Measurements from ENCODE around the gene COPA.

DNA sequence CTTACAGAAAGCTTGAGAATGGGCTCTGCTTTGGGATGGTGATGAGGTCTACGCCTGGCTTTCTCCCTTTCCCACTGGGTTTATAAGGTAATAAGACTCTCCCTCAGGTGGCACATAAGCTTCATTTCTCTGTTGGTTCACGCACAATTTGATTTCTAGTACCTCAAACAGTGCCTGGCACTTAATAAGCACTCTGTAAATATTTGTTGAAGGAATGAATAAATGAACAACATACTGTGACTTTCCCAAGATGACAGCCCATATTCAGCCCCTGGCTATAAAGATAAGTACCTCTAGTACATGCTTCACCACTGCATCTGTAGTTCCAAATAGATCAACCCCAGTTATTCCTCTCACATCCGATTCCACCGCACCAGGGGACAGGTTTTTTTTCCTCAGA lies 17.8 kb downstream of the COPA start:
- TF ChIP-seq, protein P1, sequence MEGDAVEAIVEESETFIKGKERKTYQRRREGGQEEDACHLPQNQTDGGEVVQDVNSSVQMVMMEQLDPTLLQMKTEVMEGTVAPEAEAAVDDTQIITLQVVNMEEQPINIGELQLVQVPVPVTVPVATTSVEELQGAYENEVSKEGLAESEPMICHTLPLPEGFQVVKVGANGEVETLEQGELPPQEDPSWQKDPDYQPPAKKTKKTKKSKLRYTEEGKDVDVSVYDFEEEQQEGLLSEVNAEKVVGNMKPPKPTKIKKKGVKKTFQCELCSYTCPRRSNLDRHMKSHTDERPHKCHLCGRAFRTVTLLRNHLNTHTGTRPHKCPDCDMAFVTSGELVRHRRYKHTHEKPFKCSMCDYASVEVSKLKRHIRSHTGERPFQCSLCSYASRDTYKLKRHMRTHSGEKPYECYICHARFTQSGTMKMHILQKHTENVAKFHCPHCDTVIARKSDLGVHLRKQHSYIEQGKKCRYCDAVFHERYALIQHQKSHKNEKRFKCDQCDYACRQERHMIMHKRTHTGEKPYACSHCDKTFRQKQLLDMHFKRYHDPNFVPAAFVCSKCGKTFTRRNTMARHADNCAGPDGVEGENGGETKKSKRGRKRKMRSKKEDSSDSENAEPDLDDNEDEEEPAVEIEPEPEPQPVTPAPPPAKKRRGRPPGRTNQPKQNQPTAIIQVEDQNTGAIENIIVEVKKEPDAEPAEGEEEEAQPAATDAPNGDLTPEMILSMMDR (IDR thresholded peaks at IDR 0.05; ENCODE audit: low read length): no peak
- TF ChIP-seq EZH2phosphoT487 (IDR thresholded peaks at IDR 0.05; ENCODE audit: low read length): no peak
- TF ChIP-seq EZH2 (optimal IDR thresholded peaks at IDR 0.05; ENCODE audit: low read depth, low read length): no peak

Data from MM.1S (cell line).